LNCAP (cell line): ENCODE measurements around the gene RESP18.

Source experiments
- CTCF ChIP-seq: fragments of 450-650 bp; IDR thresholded peaks from 2 replicates; pipeline ENCODE4 v1.5.1; 2017; ENCODE audit warnings: mild to moderate bottlenecking

RESP18 gene

GRCh38 chr2:219325136-219325535 lies 7.4 kb downstream of the RESP18 start:
- no peak for TF ChIP-seq CTCF

GRCh38 chr2:219323434-219323833 lies 9.1 kb downstream of the RESP18 start:
- no peak for TF ChIP-seq CTCF

- TF ChIP-seq CTCF, result no peak
Measured at GRCh38 chr2:219314804-219315468, 17.6 kb downstream of the RESP18 start.

DNA sequence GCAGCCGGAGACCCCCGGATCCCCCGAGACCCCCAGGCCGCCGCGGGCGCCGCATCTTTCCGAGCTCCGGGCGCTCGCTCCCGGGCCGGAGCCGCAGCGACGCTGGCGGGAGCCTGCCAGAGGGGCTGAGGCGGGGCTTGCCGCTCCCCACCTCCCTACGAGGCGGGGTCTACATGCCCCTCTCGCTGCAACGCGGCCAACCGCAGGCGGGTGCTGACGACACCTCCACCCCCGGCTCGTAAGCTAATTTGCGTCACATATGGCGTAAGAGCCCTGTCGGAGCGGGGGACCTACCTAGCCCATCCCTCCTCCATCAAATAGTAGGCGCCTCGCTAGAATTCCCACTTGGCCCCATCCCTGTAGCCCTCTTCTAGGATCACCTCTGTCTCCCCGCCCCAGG lies 23.3 kb downstream of the RESP18 start, which contains the start of gene PTPRN:
Gene PTPRN, minus strand, starts transcription at position 124 of the 400 bp plus-strand sequence. Its CDS starts 69 bp downstream, at position 55.
- no peak for TF ChIP-seq CTCF

- no peak for TF ChIP-seq CTCF
Measured at GRCh38 chr2:219308142-219309101, 24.1 kb downstream of the RESP18 start.

GRCh38 chr2:219306047-219306446 lies 26.5 kb downstream of the RESP18 start:
- TF ChIP-seq CTCF, result no peak

DNA sequence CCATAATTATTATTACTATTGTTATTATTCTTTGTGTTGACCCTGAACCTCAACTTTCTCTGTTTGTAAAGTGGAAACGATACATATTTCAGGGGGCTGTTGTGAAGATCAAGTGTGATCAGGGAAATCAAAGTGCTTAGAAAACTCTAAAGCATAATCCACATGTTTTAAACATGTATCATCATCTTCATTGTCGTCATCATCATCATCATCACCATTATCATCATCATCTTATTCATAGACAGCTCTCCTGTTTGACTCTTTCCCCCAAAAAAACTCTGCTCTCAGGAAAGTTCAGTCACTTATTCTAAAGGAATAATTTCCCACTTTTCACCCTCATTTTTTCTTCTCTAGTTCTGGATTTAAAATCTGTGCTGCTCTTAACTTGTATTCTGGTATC lies 28.3 kb downstream of the RESP18 start:
- TF ChIP-seq CTCF, result no peak
